Inflammatory macrophage (primary cell): ENCODE data around the gene DUS2.
A peak's percentile ranks its signal among the peaks of the same experiment; 100 is the strongest.
"Not testable (repeated sequence)": the region's sequence is repeated elsewhere in the genome, so short reads cannot be mapped to it uniquely, and the experiment has no call there.

Source experiments
- DNase-seq, 2 donors: peaks; one replicate each; pipeline ENCODE4 v3.0.0-alpha.2; 2020 to 2022

The DUS2 gene

GRCh38 chr16:68078701-68079375 lies 55.8 kb downstream of the DUS2 start:
- DNase-seq, result no peak

- DNase-seq, result no peak
These were observed 56.2 kb downstream of the DUS2 start for GRCh38 chr16:68079376-68079625.

DNA sequence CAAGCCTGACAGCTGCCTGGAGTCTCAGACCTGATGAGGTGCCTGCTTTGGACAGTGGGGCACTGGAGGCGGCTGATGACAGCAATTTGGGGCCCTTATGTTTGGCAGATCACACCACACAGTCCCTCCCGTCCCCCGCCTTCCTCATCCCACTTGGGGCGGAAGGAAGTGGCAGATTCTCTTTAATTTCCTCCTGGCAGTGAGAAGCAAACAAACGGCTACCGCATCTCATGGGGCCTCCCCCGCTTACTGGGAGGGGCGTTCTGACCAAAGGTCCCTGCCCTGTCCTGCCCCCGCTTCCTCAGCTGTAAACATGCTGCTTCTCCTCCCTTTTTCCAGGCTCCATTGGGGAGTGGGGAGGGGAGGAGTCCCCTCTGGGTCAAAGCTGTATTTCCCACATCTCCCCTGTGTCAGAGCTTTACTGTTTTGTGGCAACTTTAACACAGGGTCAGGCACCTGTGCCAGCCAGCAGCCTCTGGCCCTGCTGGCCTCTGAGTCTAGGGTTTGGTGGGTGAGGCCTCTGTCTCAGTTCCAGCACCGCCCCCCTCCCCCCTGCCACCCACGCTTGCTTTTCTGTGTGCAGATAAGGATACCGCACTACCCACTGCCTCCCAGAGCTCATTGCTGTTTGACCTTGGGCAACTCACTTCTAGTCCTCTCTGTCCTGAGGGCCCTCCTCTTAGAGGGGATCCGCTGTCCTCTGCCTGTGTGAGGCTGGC lies 56.7 kb downstream of the DUS2 start:
- peak; percentile 96 to 97 for DNase-seq

DNA sequence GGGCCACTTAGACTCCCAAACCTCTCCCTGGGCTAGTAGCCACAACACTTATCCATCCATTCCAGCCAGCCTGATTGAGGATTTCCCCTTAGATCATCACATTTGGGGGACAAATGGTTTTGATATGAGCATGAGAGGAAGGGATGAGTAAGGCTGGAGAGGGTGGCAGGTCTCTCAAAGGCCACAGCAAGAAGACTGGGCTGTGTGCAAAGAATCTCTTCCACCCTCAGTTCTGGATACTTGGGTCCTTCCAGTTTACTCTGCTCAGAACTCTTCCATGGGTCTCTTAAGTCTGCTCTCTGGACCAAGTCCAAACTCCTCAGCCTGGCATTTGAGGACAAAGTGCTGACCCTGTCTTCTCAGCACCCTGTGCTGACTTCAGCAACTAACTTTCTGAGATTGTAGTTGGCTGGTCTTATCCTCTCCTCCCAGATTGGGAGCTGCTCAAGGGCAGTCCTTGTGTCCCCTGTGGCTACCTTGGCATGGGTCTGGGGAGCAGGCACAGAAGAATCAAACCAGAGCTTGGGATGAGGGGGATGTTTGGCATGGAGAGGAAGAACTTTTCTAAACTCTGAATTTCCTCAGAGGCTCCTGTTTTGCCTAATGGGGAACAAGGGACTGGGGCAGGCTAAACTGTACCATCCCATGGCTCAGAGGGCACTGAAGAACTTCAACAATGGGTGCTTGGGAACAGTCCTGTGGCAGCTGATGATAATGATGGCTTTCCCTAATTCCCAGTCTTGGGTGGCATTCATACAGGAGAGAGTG lies 59.0 kb downstream of the DUS2 start:
- DNase-seq, result peak; percentile 18 to 30

- DNase-seq, result no peak
These were observed 59.6 kb downstream of the DUS2 start for GRCh38 chr16:68082629-68083238.

DNA sequence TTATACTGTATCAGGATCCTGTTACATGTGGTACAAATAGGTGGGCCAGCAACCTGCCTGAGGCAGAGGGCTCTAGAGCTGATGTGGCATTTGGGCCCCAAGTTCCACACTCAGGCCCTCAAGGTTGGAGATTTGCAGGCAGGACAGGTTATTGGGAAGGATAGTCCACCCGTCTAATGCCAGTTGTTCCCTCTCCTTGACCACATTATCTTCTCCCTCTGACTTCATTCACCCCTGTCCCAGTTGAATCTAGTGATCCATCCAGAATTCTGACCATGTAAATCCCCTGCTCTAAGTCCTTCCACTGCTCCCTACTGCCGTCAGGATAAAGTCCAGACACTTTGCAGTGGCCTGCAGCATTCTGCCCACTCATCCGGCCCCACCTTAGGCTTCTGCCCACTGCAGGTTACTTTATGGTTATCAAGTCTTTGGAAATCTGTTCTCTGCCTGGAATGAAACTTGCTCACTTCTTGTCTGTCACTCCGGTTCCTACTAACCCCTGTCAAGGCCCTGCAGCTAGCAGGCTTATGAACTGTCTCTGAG lies 60.2 kb downstream of the DUS2 start:
- no peak for DNase-seq

- peak; percentile 70 to 86 for DNase-seq
These were observed 60.9 kb downstream of the DUS2 start for GRCh38 chr16:68083861-68084503.

GRCh38 chr16:68084504-68085258 lies 61.6 kb downstream of the DUS2 start:
- DNase-seq, result peak; percentile 90 to 92

GRCh38 chr16:68085259-68086071 lies 62.4 kb downstream of the DUS2 start, which contains the start of gene NFATC3:
NFATC3 (plus strand) TSS chr16:68085370; CDS start chr16:68085682, 312 bp downstream.
- peak; percentile 98 to 99 for DNase-seq

GRCh38 chr16:68086336-68086841 lies 63.3 kb downstream of the DUS2 start:
- peak; percentile 33 to 43 for DNase-seq

GRCh38 chr16:68086860-68087268 lies 63.8 kb downstream of the DUS2 start:
- no peak for DNase-seq

GRCh38 chr16:68087688-68088087 lies 64.6 kb downstream of the DUS2 start:
- no peak for DNase-seq

DNA sequence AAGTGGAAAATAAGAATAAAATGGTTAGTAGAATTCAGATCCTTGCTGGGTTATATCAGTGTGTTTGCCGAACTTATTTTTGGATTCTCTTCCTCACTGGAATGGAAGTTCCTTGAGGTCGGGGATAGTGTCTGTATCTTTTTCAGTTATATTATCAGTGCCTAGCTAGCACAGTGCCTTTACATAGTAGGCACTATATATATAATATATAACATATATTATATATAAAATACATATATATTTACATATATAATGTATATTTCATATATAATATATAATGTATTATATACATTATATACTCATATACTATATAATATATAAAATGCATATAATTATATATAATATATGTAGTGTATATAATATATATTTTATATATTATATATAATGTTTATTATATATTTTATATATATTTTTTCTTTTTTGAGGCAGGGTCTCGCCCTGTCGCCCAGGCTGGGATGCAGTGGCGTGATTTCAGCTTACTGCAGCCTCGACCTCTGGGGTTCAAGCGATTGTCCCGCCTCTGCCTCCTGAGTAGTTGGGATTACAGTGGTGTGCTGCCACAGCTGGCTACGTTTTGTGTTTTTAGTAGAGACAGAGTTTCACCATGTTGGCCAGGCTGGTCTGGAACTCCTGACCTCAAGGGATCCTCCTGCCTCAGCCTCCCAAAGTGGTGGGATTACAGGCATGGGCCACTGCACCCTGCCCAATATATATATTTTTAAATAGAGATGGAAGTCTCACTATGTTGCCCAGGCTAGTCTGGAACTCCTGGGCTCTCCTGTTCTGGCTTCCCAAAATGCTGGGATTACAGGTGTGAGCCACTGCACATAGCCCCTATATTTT lies 65.3 kb downstream of the DUS2 start:
- DNase-seq, result no peak

DNA sequence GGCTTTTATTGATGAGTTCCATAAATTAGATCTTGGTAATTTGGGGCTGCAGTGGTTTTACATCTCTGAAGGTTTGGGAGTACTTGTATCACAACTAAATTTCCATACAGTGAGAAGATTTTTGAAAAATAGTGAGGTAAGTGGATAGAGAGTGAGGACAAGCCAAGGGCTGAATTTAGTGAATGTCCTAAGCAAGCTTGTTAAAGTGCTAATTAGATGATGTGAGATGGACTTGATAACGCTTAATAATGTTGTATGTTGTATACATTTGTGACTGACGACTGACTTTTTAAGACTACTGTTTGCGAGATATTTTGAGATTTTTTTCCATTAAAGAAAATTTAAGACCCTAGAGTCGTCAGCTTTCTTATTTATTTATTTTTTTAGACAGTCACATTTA lies 66.0 kb downstream of the DUS2 start:
- DNase-seq, result no peak

- peak in 1 of 2 donors; percentile 21 for DNase-seq
These were observed 67.0 kb downstream of the DUS2 start for GRCh38 chr16:68090130-68090529.

DNA sequence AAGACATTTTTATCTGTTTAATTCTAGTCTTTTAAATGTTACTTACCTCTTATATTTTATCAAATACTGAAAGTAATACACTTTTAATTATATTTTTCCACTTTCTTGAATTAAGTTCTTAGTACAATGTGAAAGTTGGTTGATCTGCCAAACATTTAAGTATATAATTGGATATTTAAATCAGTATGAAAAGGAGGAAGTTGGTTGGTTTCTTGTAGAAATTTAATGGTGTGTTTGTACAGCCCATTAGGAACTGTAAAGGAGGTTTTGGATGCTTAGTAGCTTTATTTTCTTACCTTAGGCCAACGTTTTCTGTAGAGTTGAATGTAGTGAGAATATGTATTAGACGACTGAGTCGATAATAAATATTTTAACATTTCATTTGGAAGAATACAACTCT lies 67.4 kb downstream of the DUS2 start:
- DNase-seq, result peak in 1 of 2 donors; percentile 18

DNA sequence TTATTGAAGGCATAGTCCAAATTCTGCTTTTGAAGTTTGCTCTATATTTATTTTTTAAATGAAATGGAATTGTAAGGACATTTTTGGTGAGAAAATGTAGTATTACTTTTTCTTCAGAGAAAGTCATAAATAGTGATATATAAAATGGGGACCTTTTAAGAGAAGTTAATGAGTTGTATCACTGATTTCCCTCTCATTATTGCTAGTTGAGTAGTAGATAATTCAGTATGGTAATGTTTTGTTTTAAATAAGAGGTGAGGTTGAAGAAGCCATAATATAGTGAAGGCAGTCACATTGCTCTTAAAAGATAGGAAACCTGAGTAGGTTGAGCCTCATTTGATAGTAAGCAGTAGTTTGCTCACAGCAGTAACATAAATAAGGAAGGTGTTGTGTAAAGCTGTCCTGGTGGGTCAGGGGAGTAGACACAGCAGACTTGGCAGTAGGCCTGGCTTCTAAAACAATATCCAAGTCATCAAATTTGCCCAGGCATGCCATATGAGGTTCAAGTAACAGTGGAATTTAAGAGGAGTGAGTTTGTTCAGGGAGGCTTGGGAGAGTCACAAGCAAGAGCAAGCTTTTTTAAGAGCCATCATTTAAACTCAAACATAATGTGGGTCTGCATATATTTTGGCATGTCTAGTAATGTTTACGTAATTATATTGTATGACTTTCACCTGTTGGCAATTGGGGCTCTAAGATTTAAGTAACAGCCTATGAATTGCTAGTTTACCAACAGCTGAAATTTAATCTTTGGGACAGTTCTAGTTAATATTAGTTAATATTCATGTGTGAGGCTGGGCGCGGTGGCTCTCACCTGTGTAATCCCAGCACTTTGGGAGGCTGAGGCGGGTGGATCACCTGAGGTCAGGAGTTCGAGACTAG lies 68.5 kb downstream of the DUS2 start:
- peak in 1 of 2 donors; percentile 33 for DNase-seq

- DNase-seq, result not testable (repeated sequence)
These were observed 69.2 kb downstream of the DUS2 start for GRCh38 chr16:68092275-68092674.
